ENCODE results near the gene SLC2A4RG. TPM values are rescaled to one million over a fixed set of nuclear protein-coding genes. Genes with fewer than 3 reads are reported as not detected.

SLC2A4RG gene
- total and polyA plus RNA-seq, 2 of the 13 experiments (the other 11 are each of a cell fraction or from before 2014, with no cell fraction given): 91.4 to 95.9 TPM

- TF ChIP-seq AKNA (CRISPR knock-in tag; IDR thresholded peaks at IDR 0.05; ENCODE audit: borderline replicate concordance): no peak
- peak; percentile 92 for TF ChIP-seq ZNF547 (CRISPR knock-in tag; IDR thresholded peaks at IDR 0.05)
- TF ChIP-seq ZNF354B (CRISPR knock-in tag; IDR thresholded peaks at IDR 0.05): peak; percentile 98
- TF ChIP-seq THAP8 (CRISPR knock-in tag; IDR thresholded peaks at IDR 0.05; ENCODE audit: borderline replicate concordance): peak; percentile 97
- peak; percentile 70; the same call in 1 of the 2 replicates for TF ChIP-seq ZNF337 (CRISPR knock-in tag; IDR thresholded peaks at IDR 0.05; ENCODE audit: borderline replicate concordance, low read depth)
- TF ChIP-seq BATF2 (CRISPR knock-in tag; IDR thresholded peaks at IDR 0.05): peak; percentile 79
- no peak for TF ChIP-seq ZNF512 (CRISPR knock-in tag; IDR thresholded peaks at IDR 0.05)
- peak; percentile 84; the same call in 1 of the 2 replicates for TF ChIP-seq ZBED4 (CRISPR knock-in tag; IDR thresholded peaks at IDR 0.05; ENCODE audit: borderline replicate concordance)
- peak; percentile 90 for TF ChIP-seq MIXL1 (CRISPR knock-in tag; IDR thresholded peaks at IDR 0.05)
- TF ChIP-seq ONECUT2 (CRISPR knock-in tag; IDR thresholded peaks at IDR 0.05): peak; percentile 39; the same call in 1 of the 2 replicates
- no peak for TF ChIP-seq ZFP37 (CRISPR knock-in tag; IDR thresholded peaks at IDR 0.05; ENCODE audit: borderline replicate concordance)
- peak; percentile 59 for TF ChIP-seq PHF5A (CRISPR knock-in tag; IDR thresholded peaks at IDR 0.05; ENCODE audit: low read depth, unreplicated experiment)
- no peak for TF ChIP-seq ZNF7 (CRISPR knock-in tag; IDR thresholded peaks at IDR 0.05)
- TF ChIP-seq THAP11 (CRISPR knock-in tag; IDR thresholded peaks at IDR 0.05): peak; percentile 98
- TF ChIP-seq ZNF17 (CRISPR knock-in tag; IDR thresholded peaks at IDR 0.05): no peak
- TF ChIP-seq MEIS1 (CRISPR knock-in tag; IDR thresholded peaks at IDR 0.05; ENCODE audit: borderline replicate concordance): no peak; the same call in 1 of the 2 replicates
Measured at GRCh38 chr20:63707558-63708300, 31.8 kb upstream of the SLC2A4RG start, which contains the start of the genes ARFRP1 and ZGPAT (continued).

Measured in HepG2 (cell line).